Heart right ventricle (tissue), 16 donors: ENCODE measurements around the gene MYF5. TPM values are rescaled to one million over a fixed set of nuclear protein-coding genes. Genes with fewer than 3 reads are reported as not detected.

Source experiments
- ATAC-seq, 8 donors: fragments of 200-7000 bp; cut with Tn5 transposase; one replicate each; pipeline ENCODE4 v1.9.1; 2020; ENCODE audit warnings: mild to moderate bottlenecking in 8 of 8, moderate library complexity in 8 of 8, moderate number of reproducible peaks in 1 of 8
- DNase-seq, 2 donors: peaks; one replicate each; pipeline ENCODE4 v3.0.0-alpha.2; 2020
- H3K27ac ChIP-seq, 10 donors: fragments of 200-600 bp; sonication (generic) in 2 of 10; one replicate each; pipeline versions ENCODE4 v1.5.0 to v1.8.0; 2020 to 2022; ENCODE audit warnings: mild to moderate bottlenecking in 3 of 10
- H3K27me3 ChIP-seq, 7 donors: fragments of 200-600 bp; one replicate each; pipeline ENCODE4 v1.8.0; 2021 to 2022; ENCODE audit warnings: mild to moderate bottlenecking in 2 of 7
- H3K36me3 ChIP-seq, 9 donors: fragments of 200-600 bp; sonication (generic) in 1 of 9; one replicate each; pipeline versions ENCODE4 v1.5.0 to v1.8.0; 2020 to 2022; ENCODE audit warnings: mild to moderate bottlenecking in 2 of 9
- H3K4me1 ChIP-seq, 9 donors: fragments of 200-600 bp; sonication (generic) in 1 of 9; one replicate each; pipeline versions ENCODE4 v1.5.0 to v1.8.0; 2020 to 2022; ENCODE audit warnings: mild to moderate bottlenecking in 4 of 9
- H3K4me3 ChIP-seq, 10 donors: fragments of 200-600 bp; sonication (generic) in 2 of 10; one replicate each; pipeline versions ENCODE4 v1.5.0 to v1.8.0; 2020 to 2022; ENCODE audit warnings: mild to moderate bottlenecking in 7 of 10, moderate library complexity in 2 of 10
- H3K9me3 ChIP-seq, 11 donors: fragments of 200-600 bp in 10 of 11; sonication (generic) in 2 of 11; one replicate each; pipeline versions ENCODE4 v1.5.0 to v1.8.0; 2013 to 2022; ENCODE audit warnings: mild to moderate bottlenecking in 2 of 11, control low read depth in 1 of 11, moderate library complexity in 1 of 11
- CTCF ChIP-seq, 9 donors: fragments of 200-600 bp; sonication (generic) in 2 of 9; IDR thresholded peaks; one replicate each; pipeline versions ENCODE4 v1.5.0 to v1.8.0; 2021 to 2022; ENCODE audit warnings: antibody characterized with exemption in 9 of 9, mild to moderate bottlenecking in 5 of 9, moderate library complexity in 1 of 9
- WGBS, 2 donors: extraction: QIAGEN DNeasy Blood & Tissue Kit; methylation state at CpG; one replicate each; pipeline ENCODE4 v1.1.7; 2013; ENCODE audit warnings: inconsistent platforms in 1 of 2; 5-methylcytosine and 5-hydroxymethylcytosine counted together
- intact Hi-C, 10 donors: fragments of 100-400 bp; cut with DNase I; formaldehyde crosslinking; loops; one replicate each; pipeline versions ENCODE4 v1.11.1 to v1.14.2; 2022
- polyA plus RNA-seq, 2 donors: library from polyadenylated mRNA; stranded (reverse); fragments of 200-250 nt; gene quantifications; one replicate each; pipeline ENCODE4 v1.2.3, GENCODE V29; 2013
- total RNA-seq, 10 donors: library from RNA; stranded (reverse); fragmentation: NEBNext Ultra II Directional in 3 of 10; extraction: Animal tissue kit (Norgen Biotek cat#: 25700) in 3 of 10; gene quantifications; one replicate each; pipeline versions ENCODE4 v1.2.1 to v1.2.4, GENCODE V29; 2021 to 2023
- donor health status: Arrhythmogenic right ventricular cardiomyopathy.
- donor health status: ischemic (EF 13 %, LVEDD 7.1; RV severe dilation, severe dysfunction).
- donor health status: healthy with polysubstance abuse.
- donor health status: DM: no; HTN: yes; CAD: no.
- donor health status: DM: no; HTN: no; CAD: no.
- donor health status: ischemic (EF 25% LVEDD 6.9; RV normal size, moderate dysfunction).
- donor health status: ischemic (EF 25% LVEDD 5.7; RV mildly dilated, moderate dysfunction).
- donor health status: healthy.
- donor health status: DM: yes; HTN: yes; CAD: no.
- donor health status: Ischemic cardiomyopathy.
- donor health status: ischemic (EF 35%, LVEDD 5.7; RV mildly dilated, moderate dysfunction).
- donor health status: nonischemic (EF 11% LVEDD 7.7; RV severe dilation, severe dysfunction).
- donor health status: DM: yes; HTN: yes; CAD: no.
- donor health status: PGD.
- donor health status: ischemic (EF 29% LVEDD 5.4; RV normal size, mild dysfunction).
- donor health status: nonischemic (EF 23%, LVEDD 6.1; RV moderate dilation, normal function).

The MYF5 gene
- total and polyA plus RNA-seq, 12 donors, result not detected

GRCh38 chr12:80714846-80715245 is 1.9 kb upstream of the MYF5 start:
- Histone ChIP-seq H3K4me3 (no peak overlapping the region), H3K36me3 (no peaks in the 10 kb centered on the region), H3K4me1 (peaks cover 0 to 10% (median 0%) of the 10 kb centered on the region in 9 donors), H3K27me3 (peaks cover 0 to 72% (median 37%) of the 10 kb centered on the region in 7 donors), H3K9me3 (no peaks in the 10 kb centered on the region), H3K27ac (no peak overlapping the region)
- ATAC-seq (no peak), DNase-seq (no peak)
- WGBS, 2 donors, result 69 to 85% methylated on average over 3 of the region's 3 CpGs
- no peak for TF ChIP-seq CTCF (IDR thresholded peaks at IDR 0.05)
- intact Hi-C loops, result no loop called here

DNA sequence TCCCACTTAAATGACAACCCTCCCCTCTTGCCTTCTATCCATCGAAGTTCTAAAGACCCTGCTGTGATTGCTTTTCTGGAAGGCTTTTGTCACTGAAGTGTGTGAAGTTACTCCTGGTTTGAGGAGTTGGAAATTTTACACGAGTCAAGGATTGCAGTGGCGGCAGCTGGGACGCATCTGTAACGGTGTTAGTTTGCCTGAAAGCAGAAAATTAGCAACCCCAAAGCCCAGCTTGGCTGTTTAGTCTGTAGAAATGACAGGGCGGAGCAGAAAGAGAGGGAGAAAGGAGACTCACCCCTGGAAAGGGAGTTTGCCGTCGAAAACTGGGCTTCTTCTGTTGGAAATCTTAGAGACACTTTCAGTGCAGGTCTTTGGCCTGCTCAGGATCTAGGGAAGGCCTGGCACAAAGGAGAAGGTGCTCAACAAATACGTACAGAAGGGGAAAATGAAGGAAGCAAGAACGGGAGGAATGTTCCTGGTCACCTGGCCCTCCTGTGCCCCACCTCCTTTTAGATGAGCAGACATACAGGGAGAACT is 931 bp upstream of the MYF5 start:
- H3K27ac ChIP-seq, result no peak overlapping the region

GRCh38 chr12:80717856-80718255 is 1.1 kb downstream of the MYF5 start:
- 70 to 77% methylated on average over 4 of the region's 4 CpGs for WGBS, 2 donors
- no peaks in the 10 kb centered on the region for H3K36me3 ChIP-seq
- TF ChIP-seq CTCF (IDR thresholded peaks at IDR 0.05), result no peak
- DNase-seq, result no peak
- H3K4me3 ChIP-seq, result no peak overlapping the region
- intact Hi-C loops, result no loop called here
- H3K27me3 ChIP-seq, result peaks cover 0 to 60% (median 29%) of the 10 kb centered on the region in 7 donors
- H3K4me1 ChIP-seq, result peaks cover 0 to 10% (median 0%) of the 10 kb centered on the region in 9 donors
- no peak for ATAC-seq
- no peaks in the 10 kb centered on the region for H3K9me3 ChIP-seq
- no peak overlapping the region for H3K27ac ChIP-seq

More for the DNA sequence above, 931 bp upstream of the MYF5 start:
- Histone ChIP-seq H3K36me3 (no peaks in the 10 kb centered on the region), H3K27me3 (peaks cover 0 to 66% (median 30%) of the 10 kb centered on the region in 7 donors), H3K4me1 (peaks cover 0 to 10% (median 0%) of the 10 kb centered on the region in 9 donors), H3K4me3 (no peak overlapping the region), H3K9me3 (no peaks in the 10 kb centered on the region)
- no peak for DNase-seq
- no peak for TF ChIP-seq CTCF (IDR thresholded peaks at IDR 0.05)
- ATAC-seq, result no peak
- intact Hi-C loops, result no loop called here
- 56 to 65% methylated on average over 10 of the region's 10 CpGs for WGBS, 2 donors

- Histone ChIP-seq H3K27ac (no peak overlapping the region), H3K36me3 (no peaks in the 10 kb centered on the region), H3K4me1 (no peaks in the 10 kb centered on the region), H3K9me3 (no peaks in the 10 kb centered on the region), H3K27me3 (peaks cover 0 to 34% (median 14%) of the 10 kb centered on the region in 7 donors), H3K4me3 (no peak overlapping the region)
- intact Hi-C loops, result no loop called here
- DNase-seq, result no peak
- WGBS, 2 donors, result 89% methylated on average over 1 of the region's 1 CpG
- no peak for TF ChIP-seq CTCF (IDR thresholded peaks at IDR 0.05)
- ATAC-seq, result no peak
Observed at GRCh38 chr12:80720516-80720915, 3.8 kb downstream of the MYF5 start.
